ENCODE results near the gene ITM2C.

The ITM2C gene

DNA sequence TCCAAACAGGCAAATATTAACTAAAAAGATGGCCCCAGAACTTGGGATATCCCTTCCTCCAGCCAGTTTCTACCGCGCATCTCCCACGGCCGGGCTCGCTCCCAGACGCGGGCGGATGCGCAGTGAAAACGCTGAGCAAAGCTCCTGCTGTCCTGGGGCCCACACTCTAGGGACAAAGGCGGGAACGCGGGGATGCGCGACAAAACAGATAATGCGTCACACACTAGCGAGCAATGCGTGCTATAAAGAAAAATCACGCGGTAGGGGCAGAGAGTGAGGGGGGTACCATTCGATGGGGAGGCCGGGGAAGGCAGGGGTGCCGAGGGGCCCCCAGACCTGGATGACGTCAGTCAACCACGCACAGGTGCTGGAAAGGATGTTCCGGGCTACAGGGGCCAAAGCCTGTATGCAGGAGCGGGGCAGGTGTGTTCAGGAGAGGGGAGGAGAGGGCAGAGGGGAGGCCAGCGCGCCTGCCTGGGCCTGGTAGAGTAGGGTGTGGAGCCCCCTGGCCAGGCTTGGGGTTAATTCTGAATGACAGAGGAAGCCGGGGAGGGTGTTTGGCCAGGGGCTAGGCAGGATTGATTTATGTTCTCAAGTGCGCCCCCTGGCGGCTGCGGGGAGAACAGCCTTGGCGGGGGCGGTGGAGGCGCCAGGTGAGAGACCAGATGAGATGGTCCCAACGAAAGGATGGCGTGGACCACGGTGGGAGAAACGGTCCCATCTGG is 14.9 kb upstream of the ITM2C start:
- DNase-seq (ENCODE audit: low spot score) (peak; percentile 70), FAIRE-seq (no peak)

DNA sequence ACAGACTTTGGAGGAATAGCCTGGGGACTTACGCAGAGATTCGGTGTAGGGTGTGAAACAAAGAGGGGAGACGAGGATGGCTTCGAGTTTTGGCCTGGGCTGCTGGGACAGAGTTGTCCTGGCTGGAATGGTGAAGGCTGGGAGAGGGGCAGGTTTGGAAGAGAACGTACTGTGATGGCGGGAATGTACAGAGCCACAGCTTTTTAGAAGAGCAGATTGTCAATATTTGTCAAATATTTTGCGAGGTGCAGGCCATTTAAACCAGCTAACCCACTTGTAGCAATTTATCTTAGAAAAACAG is 14.4 kb upstream of the ITM2C start:
- DNase-seq (ENCODE audit: low spot score): no peak
- no peak for FAIRE-seq

DNA sequence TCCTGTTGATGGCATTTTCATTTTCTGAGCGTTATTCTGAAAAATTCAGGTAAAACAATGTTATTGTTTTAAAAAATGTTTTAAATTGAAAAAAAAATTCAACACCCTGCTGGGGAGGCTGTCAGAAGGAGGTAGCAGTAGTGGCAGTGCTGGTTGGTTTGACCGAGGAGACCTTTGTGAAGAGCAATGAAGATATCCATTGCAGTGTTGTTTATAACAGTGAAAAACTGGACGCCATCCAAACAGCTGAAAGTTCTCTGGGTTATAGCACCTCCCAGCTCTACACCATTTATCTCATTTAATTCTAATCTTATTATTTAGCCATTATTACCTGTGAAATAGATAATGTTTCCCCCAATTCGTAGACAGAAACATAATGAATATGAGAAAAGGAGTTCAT is 12.6 kb upstream of the ITM2C start:
- DNase-seq (ENCODE audit: low spot score) (no peak), FAIRE-seq (no peak)

DNA sequence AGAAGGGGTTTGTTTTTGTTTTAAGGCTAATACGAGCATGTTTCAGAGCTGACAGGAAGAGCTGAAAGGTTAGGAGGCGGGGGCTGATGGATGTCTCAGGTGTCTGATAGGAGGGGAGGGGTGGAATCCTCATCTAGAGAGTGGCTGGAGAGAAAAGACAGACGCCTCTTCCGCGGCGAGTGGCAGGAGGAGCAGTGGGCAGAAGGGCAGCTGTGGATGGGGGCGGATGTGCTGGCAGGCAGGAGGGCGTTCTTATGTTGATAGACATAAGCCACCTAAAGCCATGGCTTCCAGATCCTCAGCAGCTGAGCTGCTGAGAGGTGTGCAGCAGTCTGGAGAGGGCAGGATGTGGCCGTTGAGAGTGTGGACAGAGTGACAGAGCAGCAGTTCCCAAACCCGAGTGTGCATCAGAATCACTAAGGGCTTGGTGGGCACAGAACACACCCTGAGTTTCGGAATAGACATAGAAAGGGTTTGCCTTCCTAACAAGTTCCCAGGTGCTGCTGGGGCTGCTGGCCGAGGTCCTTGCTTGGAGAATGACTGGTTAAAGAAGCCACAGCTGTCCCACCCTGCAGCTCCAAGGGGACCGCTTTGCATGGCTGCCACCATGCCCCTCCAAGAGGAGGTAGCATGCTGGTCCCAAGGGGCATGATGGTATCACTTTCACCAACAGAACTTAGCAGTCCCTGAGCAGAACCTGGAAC is 3.0 kb upstream of the ITM2C start:
- DNase-seq (ENCODE audit: low spot score) (no peak), FAIRE-seq (no peak)

DNA sequence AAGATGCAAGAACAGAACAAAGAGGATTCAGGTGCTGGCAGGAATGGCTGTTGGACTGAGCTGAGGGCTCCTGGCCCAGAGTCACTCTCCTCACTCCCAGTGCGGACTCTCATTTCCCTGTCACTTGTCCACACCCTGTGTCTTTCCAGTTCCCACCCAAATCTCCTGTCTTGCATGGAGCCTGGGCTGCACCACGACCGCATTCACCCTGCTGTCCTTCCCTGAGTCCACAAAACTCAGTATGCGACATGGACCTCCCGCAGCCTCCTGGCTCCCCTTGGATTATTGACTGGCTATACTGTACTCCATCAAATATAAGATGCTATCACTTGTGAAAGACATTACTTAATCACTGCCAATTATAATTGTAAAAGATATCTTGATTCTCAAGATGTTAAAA is 2.5 kb upstream of the ITM2C start:
- DNase-seq (ENCODE audit: low spot score): no peak
- FAIRE-seq: no peak

DNA sequence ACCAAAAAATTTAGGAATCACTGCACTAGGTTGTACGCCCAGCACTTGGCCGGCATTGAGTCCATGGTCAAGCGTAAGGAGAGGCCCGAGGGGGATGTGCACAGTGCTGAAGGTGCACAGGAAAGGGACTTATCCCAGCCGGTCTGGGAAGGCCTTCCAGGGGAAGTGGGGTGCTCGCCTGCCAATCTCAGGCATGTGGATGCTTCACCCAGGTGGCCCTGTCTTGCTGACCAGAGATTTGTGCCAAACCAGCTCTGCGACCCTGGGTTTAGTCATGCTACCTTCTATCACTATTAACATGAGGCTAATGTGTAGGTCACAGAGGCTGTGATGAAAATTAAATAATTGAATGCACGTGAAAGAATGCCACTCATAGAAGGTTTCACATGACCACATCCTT is 1.7 kb upstream of the ITM2C start:
- DNase-seq (ENCODE audit: low spot score): no peak
- FAIRE-seq: no peak

DNA sequence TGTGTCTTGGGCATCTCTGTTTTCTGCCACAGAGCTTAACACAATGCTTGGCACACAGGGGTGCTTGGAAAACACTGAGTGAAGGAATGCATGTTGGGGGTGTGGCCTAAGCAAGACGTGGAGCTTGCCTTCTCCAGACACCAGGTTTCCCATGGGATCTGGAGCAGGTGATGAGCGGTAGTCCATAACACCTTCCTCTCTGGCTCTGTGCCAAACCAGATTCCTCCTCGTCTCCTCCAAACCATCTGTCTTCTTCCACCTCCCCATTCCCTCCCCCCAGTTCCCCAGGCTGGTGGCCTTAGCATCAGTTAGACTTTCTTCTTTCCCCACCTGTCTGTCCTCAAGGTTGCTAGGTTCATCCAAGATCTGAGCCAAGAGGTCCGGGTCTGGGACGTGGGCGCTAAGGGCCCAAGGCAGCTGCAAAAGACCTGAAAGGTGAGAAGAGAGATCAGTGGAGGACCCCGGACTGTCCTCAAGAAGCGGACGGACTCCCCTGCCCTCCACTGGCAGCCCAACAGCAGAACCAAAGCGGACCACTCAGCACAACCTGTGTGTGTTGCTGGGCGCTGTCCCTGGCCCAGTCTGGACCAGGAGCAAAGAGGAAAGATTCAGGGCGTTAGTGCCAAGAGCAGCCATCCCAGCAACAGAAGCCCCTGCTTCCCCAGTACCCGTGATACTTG is 1.2 kb upstream of the ITM2C start:
- DNase-seq (ENCODE audit: low spot score) (no peak), FAIRE-seq (no peak)

DNA sequence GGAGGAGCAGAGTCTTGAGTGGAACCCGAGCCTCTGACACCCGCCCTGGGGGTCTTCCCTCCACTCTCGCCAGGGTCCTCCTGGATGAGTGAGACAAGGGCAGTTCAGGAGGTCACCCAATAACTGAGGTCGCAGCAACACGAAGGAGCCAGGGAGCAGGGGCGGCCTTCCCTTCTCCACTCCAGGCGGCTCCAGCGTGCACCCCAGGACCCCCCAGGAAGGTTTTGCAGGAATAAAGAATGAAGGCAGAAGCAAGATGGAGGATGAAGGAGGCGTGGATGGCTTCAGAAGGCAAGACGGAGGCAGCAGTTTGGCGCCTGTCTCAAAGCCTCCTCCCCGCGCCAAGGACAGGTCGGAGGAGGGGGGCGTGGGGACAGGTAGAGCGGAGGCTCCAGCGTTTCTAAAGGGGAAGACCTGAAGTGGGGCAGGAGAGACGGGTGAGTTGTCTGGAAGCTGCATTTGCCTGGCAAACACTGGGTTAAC is 579 bp upstream of the ITM2C start:
- DNase-seq (ENCODE audit: low spot score) (no peak), FAIRE-seq (no peak)

DNA sequence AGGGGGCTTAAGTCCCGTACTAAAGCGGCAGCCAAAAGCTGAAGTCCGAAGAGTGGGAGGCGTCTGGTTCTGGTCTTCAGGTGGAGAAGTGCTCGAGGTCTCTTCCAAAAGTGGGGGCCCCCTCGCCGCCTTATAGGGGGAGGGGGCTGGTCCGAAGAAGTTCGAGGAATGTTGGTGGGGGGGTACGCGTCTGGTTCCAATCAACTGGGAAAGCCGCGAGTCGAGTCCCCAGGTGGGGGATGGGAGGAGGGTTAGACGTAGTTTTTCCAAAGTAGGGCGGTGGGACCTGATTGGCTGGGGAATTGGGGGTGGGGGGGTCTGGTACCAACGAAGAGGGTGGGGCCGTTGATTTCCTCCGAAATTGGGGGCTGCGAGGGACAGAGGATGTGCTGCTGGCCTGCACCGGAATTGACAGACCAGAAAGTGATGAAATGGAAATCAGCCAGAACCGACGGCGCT is 594 bp downstream of the ITM2C start:
- FAIRE-seq (no peak), DNase-seq (ENCODE audit: low spot score) (peak; percentile 40)

DNA sequence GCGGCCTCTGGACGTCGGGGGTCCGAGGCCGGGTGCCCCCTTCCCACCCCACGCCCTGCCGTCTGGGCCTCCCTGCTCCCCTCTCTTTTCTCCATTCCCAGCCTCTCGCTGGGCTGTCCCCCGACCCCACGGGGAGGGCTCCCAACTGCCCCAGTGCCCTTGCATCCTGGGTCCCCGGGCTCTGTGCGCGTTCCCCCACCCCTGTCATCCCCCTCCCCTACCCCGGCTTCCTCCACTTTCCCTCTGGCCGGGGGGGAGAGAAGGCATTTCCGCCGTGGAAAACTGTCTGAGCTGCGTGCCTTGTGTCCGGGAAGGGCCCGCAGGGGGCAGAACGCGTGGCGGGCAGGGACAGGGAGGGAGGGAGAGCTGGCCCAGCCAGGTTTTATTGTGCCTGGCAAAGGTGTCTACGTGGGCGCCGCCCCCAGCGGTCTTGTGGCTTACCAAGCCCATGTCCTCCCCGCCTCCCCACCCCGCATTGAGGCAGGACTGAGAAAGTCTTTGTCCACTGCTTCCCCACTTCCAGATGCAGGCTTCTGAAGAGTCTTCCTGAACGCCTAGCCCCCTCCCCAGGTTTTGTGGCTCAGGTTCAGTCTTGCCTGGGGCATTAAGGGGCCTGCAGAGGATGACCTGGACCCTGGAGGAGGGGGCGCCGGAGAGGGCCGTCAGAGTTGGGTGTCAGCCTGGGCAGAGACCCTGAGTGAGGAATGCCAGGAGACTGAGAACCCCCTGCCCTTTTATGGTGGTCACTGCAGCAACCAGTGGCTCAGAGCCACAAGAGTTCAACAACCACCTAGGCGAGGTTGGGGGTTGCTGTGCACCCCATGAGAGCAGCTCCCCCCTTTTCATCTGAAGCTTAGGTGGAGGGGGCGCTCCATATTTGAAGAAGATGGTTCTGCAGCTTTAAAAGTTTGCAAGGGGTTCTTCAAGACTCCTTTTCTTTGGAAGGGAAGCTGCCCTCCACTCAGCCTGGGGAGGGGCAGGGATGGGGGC is 1.3 kb downstream of the ITM2C start:
- DNase-seq (ENCODE audit: low spot score): peak; percentile 60
- FAIRE-seq: no peak

DNA sequence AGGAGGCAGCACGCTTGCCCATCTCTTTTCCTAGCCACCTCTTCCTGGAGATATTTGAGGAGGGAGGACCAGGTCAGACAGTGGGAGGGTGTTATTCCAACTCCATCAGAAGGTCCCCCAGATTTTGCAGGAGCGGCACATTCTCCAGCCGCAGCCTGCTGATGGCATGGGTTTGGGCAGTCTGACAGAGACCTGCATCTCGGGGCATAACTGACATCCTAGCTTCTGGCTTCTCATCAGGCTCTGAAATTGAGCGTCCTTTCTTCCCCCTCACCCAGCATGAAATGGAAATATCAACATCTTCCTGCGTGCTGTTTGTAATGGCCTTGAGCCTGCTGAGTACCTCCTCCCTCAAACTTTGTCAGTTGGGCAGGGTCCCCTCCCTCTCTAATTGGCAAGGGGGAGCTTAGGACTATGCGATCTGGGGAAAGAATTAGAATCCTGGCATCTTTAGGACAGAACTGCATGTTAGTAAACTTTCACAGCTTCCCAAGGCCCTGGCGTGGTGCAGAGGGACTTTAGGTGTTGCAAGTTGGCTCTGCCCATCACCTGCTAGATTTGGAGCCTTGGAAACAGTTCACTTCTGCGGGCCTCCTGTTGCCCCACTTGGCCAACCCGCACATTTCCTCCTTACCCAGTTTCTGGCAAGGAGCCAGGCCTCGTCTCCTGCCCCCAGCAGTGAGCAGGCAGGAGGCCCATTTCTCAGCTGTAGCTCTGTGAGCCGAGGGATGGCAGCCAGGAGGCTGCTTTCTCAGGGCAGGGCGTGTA is 2.2 kb downstream of the ITM2C start:
- no peak for FAIRE-seq
- DNase-seq (ENCODE audit: low spot score): peak; percentile 53

DNA sequence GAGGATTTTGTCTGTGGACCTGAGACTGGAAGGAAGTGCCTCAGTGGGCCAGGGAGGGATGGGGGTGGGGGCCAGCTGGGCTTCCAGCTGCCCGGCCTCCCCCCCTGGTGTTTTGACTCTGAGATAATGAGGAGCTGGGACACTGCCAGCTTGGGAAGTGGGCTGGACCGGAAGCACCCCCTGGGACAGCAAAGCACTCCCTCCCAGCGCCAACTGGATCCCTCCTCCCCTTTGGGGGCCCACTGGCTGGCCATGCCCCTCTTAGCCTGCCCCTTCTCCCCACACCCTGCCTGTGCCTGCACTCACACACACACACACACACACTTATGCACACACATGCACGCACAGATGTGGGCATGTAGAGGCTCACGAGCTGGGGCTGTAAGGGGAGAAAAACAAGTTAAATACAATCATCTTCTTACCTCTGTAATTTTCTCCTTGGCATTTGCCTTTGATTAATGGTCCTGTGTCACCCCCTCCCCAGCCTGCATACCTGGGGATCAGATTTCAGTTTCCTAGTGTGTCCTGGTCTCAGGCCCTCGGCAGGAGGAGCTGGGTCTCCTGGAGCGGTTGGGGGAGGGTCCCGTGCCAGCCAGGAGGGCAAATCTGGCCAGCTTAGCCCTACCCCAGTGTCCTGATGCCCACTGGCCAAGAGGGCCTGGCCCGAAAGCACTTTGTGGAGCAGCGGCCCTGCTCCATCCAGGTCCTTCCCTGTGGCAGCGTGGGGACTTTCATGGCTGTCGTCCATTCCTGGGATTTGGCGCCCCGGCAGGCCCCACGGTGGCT is 3.6 kb downstream of the ITM2C start:
- DNase-seq (ENCODE audit: low spot score) (no peak), FAIRE-seq (no peak)

DNA sequence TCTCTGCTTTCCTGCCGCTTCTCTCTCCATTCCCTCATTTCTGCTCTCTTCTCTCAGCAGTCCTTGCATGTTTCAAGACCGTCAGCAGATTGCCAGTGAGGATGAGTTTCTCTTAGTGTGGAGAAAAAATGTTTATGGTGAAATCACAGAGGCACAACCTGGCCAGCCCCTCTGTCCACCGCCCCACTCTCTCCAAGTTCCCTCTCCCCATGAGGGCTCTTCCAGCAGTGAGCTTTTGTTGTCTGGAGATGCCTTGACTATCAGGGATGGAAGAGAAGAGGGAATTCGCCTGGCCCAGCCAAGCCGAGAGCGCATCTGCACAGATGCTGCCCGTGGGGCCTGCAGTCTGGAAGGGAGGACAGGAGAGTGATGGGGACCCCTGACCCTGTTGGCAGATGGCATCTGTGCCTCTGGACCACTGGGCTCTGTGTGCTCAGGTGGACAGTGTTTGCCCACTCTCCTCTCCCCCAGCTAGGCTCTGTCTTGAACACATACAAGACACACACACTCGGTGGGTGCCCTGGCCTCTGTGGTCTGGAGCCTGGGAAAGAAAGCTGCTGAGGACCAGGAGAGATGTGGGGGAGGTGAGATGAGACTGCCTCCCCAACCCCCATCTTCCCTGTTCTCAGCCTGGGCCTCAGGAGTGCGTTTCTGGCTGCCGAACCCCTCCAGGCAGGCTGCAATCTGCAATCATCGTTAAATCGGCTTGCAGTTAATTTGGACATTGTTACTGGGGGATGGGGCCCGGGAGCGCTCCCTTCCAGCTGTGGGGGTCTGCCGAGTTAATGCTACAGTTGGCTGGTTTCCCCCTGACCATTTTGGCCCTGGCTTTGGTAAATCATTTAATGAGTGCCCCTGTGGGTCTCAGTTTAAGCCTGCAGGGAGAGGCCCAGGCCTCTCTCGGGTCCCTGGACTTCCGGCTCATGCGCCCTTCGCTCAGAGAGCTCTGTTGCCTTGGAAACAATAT is 4.5 kb downstream of the ITM2C start:
- FAIRE-seq (no peak), DNase-seq (ENCODE audit: low spot score) (no peak)

DNA sequence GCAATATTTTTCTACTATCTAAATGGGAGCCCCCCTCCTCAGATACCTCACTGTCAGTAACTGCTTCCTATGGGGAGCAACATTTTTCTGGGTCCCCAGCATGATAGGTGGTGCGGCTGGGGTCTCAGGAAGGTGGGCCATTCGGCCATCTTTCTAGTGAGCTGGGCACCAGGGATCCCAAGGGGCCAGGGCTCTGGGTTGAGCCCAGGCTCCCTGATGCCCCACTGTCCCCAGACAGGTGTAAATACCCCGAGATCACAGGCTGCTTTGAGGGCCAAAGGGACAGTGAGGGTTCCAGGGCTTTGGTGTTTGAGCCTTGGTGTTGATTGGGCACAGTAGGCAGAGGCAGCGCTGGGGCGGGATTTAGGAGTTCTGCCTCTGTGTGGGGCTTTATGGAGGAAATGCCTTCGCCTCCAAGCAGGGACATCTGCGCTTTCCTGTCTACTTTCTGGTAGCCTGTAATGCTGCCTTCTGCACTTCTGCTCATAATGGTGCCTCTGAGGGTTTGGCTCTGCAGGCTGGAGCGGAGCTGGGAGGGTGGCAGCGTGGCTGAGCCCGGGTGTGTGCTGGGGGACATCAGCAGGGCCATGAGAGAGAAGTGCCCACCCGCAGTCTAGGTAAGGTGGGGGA is 5.3 kb downstream of the ITM2C start:
- DNase-seq (ENCODE audit: low spot score) (no peak), FAIRE-seq (no peak)

DNA sequence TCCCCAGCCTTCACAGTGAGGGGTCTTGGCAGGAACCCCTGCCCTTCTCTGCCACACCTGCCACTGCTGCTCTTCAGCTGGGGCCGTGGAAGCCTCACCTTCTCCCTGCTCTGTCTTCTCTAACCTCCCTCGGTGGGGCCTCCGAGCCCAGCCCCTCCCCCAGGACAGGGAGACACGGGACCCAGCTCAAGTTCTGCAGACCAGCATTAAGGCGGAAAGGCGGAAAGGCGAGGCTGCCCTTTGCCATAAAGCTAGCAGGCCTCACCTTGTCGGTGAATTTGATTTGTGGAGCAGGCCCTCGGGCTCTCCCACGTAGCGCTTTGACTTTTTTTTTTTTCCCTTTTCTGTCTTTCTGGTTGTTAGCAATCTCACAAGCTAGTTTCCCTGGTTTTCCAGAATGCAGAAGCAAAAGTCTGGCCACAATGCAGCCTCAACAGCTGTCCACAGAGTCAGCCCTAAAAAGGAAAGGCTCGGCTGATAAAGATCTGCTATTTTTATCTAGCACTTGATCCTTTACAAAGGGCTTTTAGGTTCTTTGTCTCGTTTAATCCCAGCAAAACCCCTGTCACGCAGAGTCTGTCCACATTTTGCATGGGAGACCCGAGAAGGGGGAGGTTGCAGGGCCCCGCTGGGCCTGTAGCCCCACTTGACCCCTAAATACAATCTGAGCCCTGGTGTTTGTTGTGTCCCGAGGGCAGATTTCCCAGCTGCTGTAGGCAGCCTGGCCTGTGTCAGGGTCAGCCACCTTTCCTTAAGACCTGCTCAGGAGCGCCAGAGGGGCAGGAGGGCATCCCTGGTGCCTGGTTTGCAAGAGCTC is 6.0 kb downstream of the ITM2C start:
- DNase-seq (ENCODE audit: low spot score) (no peak), FAIRE-seq (no peak)

DNA sequence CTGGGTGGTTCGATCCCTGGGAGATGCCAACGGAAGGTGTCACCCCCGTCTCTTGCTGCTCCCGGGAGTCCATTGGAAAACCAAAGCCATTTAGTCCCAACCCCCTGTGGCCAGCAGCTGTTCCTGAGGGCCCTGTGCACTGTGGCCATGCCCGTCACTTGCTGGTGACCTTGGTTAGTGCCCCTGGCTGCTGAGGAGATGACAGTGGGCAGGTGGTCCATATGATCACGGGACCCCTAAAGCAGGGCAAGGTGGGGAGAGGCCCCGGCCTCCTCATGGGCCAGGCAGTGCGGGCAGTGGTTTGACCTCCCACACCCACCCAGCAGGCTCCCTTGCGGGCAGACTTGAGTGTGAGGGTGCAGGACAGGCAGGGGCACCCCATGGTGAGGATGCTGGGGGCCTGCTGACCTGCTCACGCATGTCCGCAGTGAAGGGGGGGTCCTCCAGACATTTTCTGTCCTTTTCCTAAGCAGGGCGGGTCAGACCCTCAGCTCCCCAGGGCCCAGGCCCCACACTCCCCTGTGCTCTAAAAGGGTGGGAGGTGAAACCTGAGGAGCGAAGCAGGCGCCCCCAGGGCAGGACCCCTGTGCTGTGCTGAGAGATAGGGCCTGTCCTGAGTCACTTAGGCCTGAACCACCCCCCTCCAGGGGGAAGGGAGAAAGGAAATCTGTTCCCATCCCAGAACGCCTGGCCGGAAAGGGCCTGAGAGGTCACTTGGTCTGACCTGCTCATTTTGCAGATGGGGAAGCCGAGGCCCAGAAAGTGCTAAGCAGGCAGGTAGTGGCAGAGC is 6.8 kb downstream of the ITM2C start:
- DNase-seq (ENCODE audit: low spot score) (no peak), FAIRE-seq (no peak)
